Measurements from ENCODE around the gene PPP2R5D.
A peak's percentile ranks its signal among the peaks of the same experiment; 100 is the strongest.
"Not testable (repeated sequence)": the region's sequence is repeated elsewhere in the genome, so short reads cannot be mapped to it uniquely, and the experiment has no call there.

Gene PPP2R5D
- total RNA-seq = 49.0 to 67.9 reads per million in 2 experiments

DNA sequence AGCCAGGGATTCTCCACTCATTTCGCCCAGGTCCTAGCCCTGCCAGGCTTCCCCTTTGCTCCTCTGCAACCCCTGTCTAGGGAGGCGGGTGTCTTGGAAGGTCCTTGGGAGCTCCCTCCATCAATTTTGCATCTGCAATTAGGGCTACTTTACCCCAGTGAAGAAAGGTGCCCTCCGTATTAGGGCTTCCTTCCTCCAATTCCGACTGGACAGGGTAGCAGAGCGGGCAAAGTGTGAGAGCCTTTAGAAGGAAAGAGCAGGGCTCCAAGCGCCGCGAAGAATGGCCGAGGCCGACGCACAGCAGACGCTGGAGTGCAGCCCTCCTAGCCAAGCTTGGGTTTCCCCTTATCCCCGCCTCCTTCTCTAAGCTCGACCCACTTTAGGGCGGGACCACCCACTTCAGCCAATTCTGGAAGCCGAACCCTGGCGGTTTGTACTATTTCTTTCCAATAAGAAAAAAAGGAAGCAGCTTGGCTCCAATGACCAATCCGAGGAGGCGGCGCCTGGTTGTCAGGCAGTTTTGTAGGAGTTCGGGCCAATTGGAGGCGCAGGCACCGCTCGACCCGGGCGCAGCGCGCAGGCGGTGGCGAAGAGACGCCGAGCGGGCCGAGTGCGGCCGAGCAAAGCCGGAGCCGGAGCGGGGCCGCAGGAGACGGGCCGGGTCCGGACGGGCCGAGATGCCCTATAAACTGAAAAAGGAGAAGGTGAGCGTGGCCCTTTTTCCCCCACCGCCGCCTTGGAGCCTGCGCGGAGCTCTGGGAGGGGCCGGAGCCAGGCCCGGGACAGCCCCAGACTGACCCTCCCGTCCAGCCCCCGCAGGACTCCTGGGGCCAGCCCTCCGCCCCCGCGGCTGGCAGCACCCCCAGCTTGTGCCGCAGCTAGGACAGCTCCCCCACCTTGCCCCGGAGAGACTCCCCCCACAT lies at the start of gene PPP2R5D:
PPP2R5D (plus strand) TSS at position 570 of the 923 bp plus-strand sequence; CDS start at position 678, 108 bp downstream.
- DNase-seq (ENCODE audit: low read depth) = peak; percentile 96

DNA sequence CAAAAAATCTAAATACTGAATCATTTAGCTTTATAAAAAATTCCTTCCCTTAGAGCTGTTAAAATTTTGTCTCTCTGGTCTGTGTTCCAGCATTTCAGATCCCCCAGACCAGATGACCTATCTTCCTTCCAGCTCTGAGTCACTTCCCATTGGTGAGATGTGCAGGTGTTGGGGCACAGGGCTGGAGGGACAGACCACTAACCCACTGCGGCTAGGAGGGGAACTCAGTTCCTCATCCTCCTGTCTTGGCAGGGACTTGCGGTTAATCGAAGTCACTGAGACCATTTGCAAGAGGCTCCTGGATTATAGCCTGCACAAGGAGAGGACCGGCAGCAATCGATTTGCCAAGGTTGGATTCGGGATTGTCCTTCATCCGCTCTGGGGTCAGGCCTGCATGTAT lies 49.0 kb upstream of the PPP2R5D start:
- DNase-seq (ENCODE audit: low read depth) = no peak

DNA sequence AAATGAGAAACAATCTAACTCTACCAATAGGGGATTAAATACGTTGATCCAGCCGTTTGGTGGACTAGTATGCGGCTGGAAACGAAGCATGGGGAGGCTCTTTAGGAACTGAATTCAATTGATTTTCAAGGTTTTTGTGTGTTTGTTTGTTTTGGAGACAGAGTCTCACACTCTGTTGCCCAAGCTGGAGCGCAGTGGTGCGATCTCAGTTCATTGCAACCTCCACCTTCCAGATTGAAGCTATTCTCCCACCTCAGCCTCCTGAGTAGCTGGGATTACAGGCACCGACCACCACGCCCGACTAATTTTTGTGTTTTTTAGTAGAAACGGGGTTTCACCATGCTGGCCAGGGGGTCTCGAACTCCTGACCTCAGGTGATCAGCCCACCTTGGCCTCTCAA lies 48.0 kb upstream of the PPP2R5D start:
- DNase-seq (ENCODE audit: low read depth) = no peak

DNA sequence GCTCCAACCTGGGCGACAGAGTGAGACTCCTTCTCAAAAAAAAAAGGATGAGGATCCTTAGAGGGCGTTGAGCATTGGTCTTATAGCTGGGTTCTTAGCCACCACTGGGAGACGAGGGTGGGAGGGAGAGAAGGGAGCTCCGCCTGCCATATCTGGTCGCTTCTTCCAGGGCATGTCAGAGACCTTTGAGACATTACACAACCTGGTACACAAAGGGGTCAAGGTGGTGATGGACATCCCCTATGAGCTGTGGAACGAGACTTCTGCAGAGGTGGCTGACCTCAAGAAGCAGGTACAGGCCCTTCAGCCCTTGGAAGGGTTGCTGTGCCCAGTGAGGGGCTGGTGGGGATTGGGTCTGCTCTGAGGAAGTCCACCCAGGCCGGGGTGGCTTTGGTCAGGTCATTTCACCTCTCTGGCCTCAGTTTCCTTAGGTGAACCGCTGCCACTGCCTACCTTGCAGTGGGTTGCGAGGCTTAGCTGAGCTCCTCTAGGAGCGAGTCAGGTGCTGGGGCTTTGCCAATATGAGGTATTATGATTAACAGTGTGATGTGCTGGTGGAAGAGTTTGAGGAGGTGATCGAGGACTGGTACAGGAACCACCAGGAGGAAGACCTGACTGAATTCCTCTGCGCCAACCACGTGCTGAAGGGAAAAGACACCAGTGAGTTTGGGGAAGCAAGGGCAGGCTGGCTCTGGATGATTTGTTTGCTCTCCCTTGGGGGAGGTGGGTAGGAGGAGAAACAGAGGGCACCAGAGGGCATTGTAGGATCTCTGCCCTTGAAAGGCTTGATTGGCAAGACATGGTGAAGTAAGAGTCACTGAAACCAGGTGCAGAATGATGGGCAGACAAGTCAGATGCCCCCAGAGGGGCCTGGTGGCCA lies 46.6 kb upstream of the PPP2R5D start:
- no peak for DNase-seq (ENCODE audit: low read depth)

DNA sequence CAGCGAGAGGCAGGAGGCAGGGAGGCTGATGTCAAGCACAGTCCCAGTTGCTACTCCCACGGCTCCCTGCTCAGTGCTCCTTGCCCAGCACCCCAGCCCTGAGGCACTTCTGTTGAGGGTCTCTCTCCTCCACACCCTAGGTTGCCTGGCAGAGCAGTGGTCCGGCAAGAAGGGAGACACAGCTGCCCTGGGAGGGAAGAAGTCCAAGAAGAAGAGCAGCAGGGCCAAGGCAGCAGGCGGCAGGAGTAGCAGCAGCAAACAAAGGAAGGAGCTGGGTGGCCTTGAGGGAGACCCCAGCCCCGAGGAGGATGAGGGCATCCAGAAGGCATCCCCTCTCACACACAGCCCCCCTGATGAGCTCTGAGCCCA lies 46.0 kb upstream of the PPP2R5D start:
- no peak for DNase-seq (ENCODE audit: low read depth)

DNA sequence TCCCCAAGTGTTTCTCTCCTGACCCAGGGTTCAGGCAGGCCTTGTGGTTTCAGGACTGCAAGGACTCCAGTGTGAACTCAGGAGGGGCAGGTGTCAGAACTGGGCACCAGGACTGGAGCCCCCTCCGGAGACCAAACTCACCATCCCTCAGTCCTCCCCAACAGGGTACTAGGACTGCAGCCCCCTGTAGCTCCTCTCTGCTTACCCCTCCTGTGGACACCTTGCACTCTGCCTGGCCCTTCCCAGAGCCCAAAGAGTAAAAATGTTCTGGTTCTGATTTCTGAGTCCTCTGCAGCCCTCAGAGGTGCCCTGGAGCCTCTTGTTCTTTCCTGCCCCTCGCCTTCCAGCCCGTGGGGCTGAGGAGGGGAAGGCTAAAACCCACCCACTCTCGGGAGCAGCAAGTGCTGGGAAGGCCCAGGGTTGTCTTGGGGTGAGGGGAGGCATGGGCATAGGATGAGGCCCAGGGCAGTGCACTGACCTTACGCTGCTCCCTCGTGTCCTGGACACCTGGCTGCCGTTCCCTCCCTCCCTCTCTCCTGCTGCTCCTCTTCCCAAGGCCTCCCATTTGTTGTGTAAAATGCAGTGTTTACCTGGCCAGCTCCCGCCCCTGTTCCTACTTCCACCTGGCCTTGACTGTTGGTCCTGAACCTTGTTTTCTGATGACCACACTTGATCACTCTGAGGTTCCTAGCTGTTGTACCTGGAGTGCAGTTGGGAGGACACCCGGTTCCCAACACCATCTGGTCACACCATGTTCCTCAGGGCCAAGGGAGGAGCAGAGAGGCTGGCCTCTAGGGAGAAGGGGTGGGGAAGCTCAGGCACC lies 45.2 kb upstream of the PPP2R5D start:
- DNase-seq (ENCODE audit: low read depth) = no peak

DNA sequence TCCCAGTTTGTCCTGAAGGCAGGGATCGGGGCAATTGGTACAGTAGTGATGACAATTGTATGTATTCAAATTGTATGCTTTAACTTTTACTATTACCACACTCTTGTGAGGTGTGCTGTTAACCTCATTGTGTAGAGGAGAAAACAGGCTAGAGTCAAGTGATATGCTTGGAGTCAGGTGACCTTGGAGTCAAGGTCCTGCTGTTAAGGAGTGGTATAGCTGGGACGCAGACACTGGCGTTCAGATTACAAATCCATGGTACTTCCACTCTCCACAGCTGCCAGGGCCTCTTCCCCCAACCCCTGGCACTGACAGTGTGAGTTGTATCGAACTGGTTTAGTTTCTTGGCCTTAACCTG lies 44.6 kb upstream of the PPP2R5D start:
- no peak for DNase-seq (ENCODE audit: low read depth)

DNA sequence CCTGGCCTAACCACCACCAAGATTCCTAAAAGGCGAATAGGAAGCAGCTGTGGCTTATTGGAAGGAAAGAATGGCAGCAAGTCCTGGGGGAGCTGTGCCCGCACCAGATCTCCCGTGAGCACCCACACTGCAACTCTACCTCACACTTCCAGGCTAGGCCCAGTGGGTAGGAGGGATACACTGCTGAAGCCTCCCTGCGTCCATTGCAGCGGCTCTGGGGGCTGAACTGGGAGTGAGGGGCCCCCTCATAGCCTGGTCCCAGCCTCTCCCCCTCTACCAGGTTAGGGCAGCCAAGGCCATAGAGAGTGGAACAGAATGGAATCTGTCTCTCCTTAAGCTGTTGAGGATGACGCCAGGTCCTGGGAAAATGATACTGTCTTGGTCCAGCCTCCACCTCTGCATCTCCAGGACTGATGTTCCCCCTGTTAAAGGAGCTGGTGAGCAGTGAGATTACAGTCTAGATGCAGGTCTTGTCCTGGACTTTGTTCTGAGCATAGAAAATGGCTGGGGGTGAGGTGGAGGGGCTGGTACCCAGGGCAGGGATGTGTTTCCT lies 43.8 kb upstream of the PPP2R5D start:
- no peak for DNase-seq (ENCODE audit: low read depth)

DNA sequence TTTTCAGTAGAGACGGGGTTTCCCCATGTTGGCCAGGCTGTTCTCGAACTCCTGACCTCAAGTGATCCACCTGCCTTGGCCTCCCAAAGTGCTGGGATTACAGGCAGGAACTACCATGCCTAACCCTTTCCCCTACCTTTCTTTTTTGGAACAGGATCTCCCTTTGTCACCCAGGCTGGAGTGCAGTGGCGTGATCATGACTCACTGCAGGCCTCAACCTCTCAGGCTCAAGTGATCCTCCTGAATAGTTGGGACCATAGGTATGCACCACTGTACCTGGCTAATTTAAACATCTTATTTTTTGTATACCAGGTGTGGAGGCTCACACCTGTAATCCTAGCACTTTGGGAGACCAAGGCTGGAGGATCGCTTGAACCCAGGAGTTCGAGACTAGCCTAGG lies 43.0 kb upstream of the PPP2R5D start:
- DNase-seq (ENCODE audit: low read depth) = not testable (repeated sequence)

DNA sequence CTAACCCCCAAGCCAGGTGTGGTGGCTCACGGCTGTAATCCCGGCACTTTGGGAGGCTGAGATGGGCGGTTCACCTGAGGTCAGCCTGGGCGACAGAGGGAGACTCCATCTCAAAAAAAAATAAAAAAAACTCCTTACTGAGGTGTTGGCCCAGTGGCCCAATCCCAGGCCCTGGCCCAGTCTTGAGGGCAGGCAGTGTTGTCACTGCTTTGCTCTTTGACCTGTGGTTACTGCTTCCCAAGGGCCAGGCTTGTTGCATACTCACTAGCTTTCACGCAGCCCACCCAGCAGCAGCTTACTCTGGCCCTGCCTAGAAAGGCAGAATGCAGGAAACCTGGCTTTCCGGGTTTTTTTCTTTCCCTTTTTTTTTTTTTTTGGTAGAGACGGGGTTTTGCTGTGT lies 41.9 kb upstream of the PPP2R5D start:
- no peak for DNase-seq (ENCODE audit: low read depth)

DNA sequence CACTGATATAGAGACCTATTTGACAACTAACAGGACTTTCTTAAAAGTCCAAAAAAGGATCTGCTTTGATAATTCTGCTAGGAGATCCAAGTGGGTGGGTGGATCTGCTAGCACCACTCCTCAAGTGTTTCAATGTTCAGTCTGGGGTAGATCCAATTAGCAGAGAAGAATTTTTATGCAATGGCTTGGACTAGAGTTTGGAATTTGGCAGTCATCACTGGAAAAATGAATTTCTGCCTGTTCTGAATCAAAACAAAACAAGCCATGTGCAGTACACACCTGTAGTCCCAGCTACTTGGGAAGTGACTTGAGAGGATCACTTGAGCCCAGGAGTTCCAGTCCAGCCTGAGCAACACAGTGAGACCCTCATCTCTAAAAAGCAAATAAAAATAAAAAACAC lies 36.4 kb upstream of the PPP2R5D start:
- no peak for DNase-seq (ENCODE audit: low read depth)

DNA sequence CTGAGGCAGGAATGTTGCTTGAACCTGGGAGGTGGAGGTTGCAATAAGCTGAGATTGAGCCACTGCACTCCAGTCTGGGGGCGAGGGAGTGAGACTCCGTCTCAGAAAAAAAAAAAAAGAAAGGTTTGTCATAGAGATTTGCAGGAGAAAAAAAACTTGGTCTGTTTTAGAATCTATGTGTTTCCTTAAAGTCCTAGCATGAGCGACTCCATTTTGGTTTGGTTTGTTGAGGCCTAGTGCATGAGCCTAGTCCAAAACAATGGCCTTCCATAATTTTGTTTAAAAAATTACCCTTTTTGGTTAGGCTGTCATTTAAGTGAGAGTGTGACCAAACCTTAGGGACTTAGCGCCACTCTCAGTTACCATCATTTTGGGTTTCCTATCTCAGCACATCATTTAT lies 32.0 kb upstream of the PPP2R5D start:
- DNase-seq (ENCODE audit: low read depth) = no peak

DNA sequence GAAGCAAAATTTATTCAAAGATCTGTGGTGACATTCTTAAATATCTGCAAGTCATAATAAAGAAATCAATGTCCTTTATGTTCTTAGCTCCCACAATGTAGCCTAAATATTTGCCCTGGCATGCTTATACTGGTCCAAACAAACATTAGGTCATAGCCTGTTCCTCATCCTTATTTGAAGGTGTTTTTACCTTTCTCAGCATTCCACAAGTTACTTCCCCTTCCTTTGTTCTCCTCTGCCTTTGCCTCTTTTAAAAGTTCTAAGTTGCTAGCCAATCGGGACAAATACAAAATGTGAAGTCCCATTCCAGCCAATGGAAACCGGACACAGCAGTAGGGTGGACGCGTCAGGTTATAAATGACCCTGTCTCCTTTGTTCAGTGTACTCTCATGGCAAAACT lies 30.0 kb upstream of the PPP2R5D start:
- DNase-seq (ENCODE audit: low read depth) = not testable (repeated sequence)

DNA sequence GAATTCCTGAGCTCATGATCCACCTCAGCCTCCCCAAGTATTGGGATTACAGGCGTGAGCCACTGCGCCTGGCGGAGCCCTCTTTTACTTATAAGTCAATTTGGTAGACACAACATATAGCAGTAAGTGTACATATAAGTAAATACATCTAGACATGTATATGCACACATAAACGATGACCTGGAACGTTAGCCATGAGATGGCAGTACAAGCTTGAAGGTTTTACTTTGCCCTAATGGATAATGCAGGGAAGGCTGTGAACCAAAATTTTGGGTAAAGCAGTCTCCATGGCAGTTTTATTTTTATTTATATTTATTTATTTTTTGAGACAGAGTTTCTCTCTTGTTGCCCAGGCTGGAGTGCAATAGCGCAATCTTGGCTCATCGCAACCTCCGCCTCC lies 26.2 kb upstream of the PPP2R5D start:
- DNase-seq (ENCODE audit: low read depth) = no peak

DNA sequence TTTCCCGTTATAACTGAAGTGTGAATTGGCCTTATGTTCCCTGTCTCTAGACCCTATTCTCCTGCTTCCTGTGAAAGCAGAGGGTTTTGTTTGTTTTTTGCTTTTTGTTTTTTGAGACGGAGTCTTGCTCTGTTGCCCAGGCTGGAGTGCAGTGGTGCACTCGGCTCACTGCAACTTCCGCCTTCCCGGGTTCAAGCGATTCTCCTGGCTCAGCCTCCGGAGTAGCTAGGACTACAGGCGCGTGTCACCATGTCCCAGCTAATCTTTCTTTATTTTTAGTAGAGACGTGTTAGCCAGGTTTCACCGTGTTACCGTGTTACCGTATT lies 24.5 kb upstream of the PPP2R5D start:
- DNase-seq (ENCODE audit: low read depth) = no peak

DNA sequence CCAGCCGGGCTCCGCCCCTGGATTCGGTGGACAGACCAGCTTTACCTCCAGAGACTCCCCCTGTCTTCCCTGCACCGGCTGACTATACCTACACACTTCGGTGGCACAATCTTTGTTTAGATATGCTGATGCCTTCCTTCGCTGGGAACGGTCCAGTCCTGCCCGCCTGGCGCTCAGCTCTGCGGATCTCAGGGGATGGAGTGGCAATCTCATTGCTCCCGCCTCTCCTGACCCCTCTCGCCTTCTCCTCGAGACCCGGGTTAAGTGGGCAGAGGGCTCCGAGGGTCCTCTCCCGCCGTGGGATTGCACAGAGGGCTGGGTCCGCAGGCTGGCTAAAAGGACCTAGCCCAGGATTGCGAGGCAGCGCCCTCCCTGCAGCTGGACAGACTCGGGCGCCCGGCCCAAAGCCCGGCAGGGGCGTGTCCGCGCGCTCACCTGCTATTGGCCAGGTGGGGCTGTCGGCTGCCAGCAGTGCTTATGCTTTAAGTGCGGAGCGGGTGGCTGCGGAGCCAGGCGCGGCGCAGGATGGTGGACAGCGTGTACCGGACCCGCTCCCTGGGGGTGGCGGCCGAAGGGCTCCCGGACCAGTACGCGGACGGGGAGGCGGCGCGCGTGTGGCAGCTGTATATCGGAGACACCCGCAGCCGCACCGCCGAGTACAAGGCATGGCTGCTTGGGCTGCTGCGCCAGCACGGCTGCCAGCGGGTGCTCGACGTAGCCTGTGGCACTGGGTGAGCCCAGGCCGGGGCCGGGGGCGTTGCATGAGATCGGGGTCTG lies 23.9 kb upstream of the PPP2R5D start, which contains the start of gene GNMT:
GNMT (plus strand) TSS at position 512 of the 777 bp plus-strand sequence; CDS start at position 526, 14 bp downstream.
- no peak for DNase-seq (ENCODE audit: low read depth)

DNA sequence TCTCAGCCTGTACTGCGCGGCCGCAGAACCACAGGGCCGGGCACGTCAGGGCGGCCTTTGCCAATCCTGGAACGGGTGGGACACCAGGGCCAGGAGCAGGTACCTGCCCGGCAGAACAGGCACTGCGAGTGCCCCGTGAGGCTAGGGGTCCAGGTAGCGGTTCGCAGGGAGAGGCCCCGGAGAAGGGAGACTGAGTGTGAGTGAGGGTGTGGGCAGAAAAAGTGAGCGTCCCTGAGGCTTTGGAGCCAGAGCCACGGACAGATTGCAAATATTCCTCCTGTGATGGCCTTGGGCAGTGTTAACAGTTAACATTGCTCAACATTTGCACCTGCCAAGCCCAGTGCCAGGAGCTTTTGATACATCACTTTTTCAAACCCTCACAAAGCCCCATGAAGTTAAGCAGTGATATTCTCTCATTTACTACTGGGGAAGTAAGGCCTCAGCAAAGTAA lies 23.3 kb upstream of the PPP2R5D start:
- DNase-seq (ENCODE audit: low read depth) = no peak

DNA sequence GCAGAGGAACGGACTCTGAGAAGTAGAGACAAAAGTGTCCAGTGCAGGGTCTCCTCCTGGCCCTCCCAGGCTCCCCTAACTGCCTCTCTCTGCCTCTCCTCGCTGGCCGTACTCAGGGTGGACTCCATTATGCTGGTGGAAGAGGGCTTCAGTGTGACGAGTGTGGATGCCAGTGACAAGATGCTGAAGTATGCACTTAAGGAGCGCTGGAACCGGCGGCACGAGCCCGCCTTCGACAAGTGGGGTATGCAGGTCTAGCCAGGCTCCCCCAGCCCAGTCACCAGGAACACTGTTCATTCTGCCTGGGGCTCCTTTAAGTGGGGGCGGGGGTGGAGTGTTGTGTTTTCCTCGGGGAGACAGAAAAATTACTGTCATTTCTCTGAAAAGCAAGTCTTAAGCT lies 22.3 kb upstream of the PPP2R5D start:
- no peak for DNase-seq (ENCODE audit: low read depth)

DNA sequence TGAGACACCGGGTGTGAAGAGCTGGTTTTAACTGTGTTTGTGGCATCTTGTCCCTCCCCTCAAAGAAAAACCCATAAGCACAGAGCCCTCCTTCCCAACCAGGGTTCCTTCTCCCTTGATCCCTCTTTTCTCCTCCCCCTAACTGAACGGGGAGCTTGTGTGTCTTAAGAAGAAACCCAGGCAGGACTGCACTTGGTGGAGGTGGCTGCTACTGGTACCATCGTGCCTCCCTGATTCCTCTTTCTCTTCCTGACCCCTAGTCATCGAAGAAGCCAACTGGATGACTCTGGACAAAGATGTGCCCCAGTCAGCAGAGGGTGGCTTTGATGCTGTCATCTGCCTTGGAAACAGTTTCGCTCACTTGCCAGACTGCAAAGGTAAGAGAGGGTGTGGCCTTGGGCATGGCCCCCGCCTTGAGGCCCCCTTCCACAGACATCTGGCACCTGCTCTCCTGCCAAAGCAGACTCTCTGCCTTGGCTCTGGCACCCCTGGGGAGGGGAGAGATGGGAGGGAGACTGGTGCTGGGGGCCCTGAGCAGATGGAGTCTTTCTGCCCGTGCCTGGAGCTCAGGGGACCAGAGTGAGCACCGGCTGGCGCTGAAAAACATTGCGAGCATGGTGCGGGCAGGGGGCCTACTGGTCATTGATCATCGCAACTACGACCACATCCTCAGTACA lies 21.7 kb upstream of the PPP2R5D start:
- no peak for DNase-seq (ENCODE audit: low read depth)

DNA sequence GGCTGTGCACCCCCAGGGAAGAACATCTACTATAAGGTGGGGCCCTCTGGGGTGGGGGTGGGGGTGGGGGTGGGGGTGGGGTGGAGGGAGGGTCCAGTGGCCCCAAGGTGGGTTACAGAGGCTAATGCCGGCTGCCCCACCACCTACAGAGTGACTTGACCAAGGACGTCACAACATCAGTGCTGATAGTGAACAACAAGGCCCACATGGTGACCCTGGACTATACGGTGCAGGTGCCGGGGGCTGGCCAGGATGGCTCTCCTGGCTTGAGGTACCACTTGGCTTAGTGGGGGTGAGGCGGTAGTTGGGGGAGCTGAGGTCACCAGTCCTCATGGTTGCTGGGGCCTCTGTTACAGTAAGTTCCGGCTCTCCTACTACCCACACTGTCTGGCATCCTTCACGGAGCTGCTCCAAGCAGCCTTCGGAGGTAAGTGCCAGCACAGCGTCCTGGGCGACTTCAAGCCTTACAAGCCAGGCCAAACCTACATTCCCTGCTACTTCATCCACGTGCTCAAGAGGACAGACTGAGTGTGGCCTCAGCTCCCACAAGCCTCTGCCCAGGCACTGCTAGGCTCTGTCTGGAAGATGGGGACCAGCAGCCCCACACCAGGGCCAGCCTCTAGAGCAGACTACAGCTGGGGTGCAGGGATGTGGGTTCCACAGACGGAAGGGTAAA lies 21.1 kb upstream of the PPP2R5D start:
- no peak for DNase-seq (ENCODE audit: low read depth)
